Esophagus squamous epithelium (tissue), 4 donors: ENCODE results near the gene CAP2.

Source experiments
- CTCF ChIP-seq, 6 experiments: fragments of 450-650 bp in 4 of 6; fragments of 200-600 bp in 2 of 6; sonication (generic) in 2 of 6; IDR thresholded peaks; one replicate each; pipeline ENCODE4 v1.5.1; 2016 to 2019; ENCODE audit warnings: antibody characterized with exemption in 6 of 6, mild to moderate bottlenecking in 4 of 6, moderate library complexity in 4 of 6
- POLR2A ChIP-seq, 4 donors: fragments of 450-650 bp; IDR thresholded peaks; one replicate each; pipeline ENCODE4 v1.6.1; 2017; ENCODE audit warnings: antibody characterized with exemption in 4 of 4, mild to moderate bottlenecking in 4 of 4, moderate library complexity in 3 of 4

- TF ChIP-seq CTCF (IDR thresholded peaks at IDR 0.05) (no peak), POLR2A (IDR thresholded peaks at IDR 0.05) (no peak)
These were observed 57.0 kb downstream of the CAP2 start for GRCh38 chr6:17450397-17450796.
